Peyer's patch (tissue), 4 donors: ENCODE measurements around the gene OSBPL3.

Experiments
- CTCF ChIP-seq, 6 experiments: fragments of 450-650 bp in 4 of 6; fragments of 200-600 bp in 2 of 6; sonication (generic) in 1 of 6; IDR thresholded peaks; one replicate each; pipeline ENCODE4 v1.5.1; 2017 to 2019; ENCODE audit warnings: antibody characterized with exemption in 6 of 6, mild to moderate bottlenecking in 3 of 6, moderate library complexity in 1 of 6
- POLR2A ChIP-seq, 2 donors: fragments of 450-650 bp; IDR thresholded peaks; one replicate each; pipeline ENCODE4 v1.5.1; 2017; ENCODE audit warnings: antibody characterized with exemption in 2 of 2, mild to moderate bottlenecking in 2 of 2, moderate library complexity in 2 of 2

- TF ChIP-seq CTCF (IDR thresholded peaks at IDR 0.05): peak; percentile 32 to 72 (median 53)
- TF ChIP-seq POLR2A (IDR thresholded peaks at IDR 0.05): no peak
These were observed 512 bp downstream of the OSBPL3 start for GRCh38 chr7:24979470-24979862.
